Caco-2 (cell line): ENCODE results near the gene MSRB3. TPM values are rescaled to one million over a fixed set of nuclear protein-coding genes. Genes with fewer than 3 reads are reported as not detected.
"Not testable (repeated sequence)": the region's sequence is repeated elsewhere in the genome, so short reads cannot be mapped to it uniquely, and the experiment has no call there.

Experiments
- BruUV-seq: library from RNA; stranded (reverse); fragments of 400-500 nt; replicated peaks from 2 replicates; lab custom pipeline; 2021; lab: Mats Ljungman, UMichigan
- CTCF ChIA-PET: fragments of 300-600 bp; sonication (Branson Sonifier 250); formaldehyde crosslinking; loops from one replicate; lab custom pipeline; 2022; ENCODE audit warnings: antibody characterized with exemption; lab: Charles Lee
- POLR2A ChIA-PET: fragments of 300-600 bp; sonication (Branson Sonifier 250); formaldehyde crosslinking; loops from one replicate; lab custom pipeline; 2022; ENCODE audit warnings: antibody characterized with exemption; lab: Charles Lee
- DNase-seq, 2 experiments: peaks; one replicate each; pipeline versions ENCODE4 v3.0.0 to v3.0.0-alpha.2; 2020 to 2022
- H3K27me3 ChIP-seq: replicated peaks from 2 replicates; pipeline ENCODE4 v1.6.0; 2011; ENCODE audit warnings: low read length; ENCODE audit not compliant: control insufficient read depth, insufficient read depth
- H3K36me3 ChIP-seq: 2 replicates; pipeline ENCODE4 v1.5.1; 2011; ENCODE audit warnings: low read length; ENCODE audit not compliant: control insufficient read depth, insufficient read depth
- H3K4me1 ChIP-seq: fragments of 250-450 bp; sonication (Bioruptor Pico); 2 replicates; pipeline ENCODE4 v1.5.1; 2020; ENCODE audit warnings: mild to moderate bottlenecking
- H3K4me3 ChIP-seq: 2 replicates; pipeline ENCODE4 v1.5.1; 2011; ENCODE audit warnings: low read depth, mild to moderate bottlenecking, control low read depth, low read length
- H3K9me3 ChIP-seq: fragments of 250-450 bp; sonication (Bioruptor Pico); 2 replicates; pipeline ENCODE4 v1.5.1; 2020; ENCODE audit warnings: mild to moderate bottlenecking, moderate library complexity
- H3K27ac Mint-ChIP-seq: one replicate; pipeline ENCODE4 v1.8.0; 2022; ENCODE audit warnings: mixed read lengths; ENCODE audit not compliant: unreplicated experiment
- H3K27me3 Mint-ChIP-seq: one replicate; pipeline ENCODE4 v1.8.0; 2022; ENCODE audit warnings: mixed read lengths; ENCODE audit not compliant: insufficient read depth, unreplicated experiment
- H3K36me3 Mint-ChIP-seq: one replicate; pipeline ENCODE4 v1.8.0; 2022; ENCODE audit warnings: mild to moderate bottlenecking, mixed read lengths; ENCODE audit not compliant: insufficient read depth, unreplicated experiment
- H3K4me1 Mint-ChIP-seq: one replicate; pipeline ENCODE4 v1.8.0; 2022; ENCODE audit warnings: low read depth, mixed read lengths; ENCODE audit not compliant: unreplicated experiment
- H3K4me3 Mint-ChIP-seq: one replicate; pipeline ENCODE4 v1.8.0; 2022; ENCODE audit warnings: mild to moderate bottlenecking, moderate library complexity, mixed read lengths; ENCODE audit not compliant: unreplicated experiment
- H3K9me3 Mint-ChIP-seq: one replicate; pipeline ENCODE4 v1.8.0; 2022; ENCODE audit warnings: mixed read lengths; ENCODE audit not compliant: unreplicated experiment
- intact Hi-C: fragments of 100-400 bp; cut with micrococcal nuclease; formaldehyde crosslinking; loops from one replicate; pipeline ENCODE4 v1.10.0; 2022; ENCODE audit not compliant: unreplicated experiment
- total RNA-seq: library from RNA; stranded (reverse); gene quantifications from 2 replicates; pipeline ENCODE4 v1.2.3, GENCODE V29; 2022
- TF ChIP-seq, protein P1 (sequence below), 2 experiments: fragments of 200-600 bp in 1 of 2; IDR thresholded peaks; 1 replicate in 1 of 2; 2 replicates in 1 of 2; pipeline versions ENCODE4 v1.5.1 to v1.8.0; 2011 to 2022; ENCODE audit warnings: antibody characterized with exemption in 1 of 2, control low read depth in 1 of 2, inconsistent platforms in 1 of 2, low read depth in 1 of 2, low read length in 1 of 2, mild to moderate bottlenecking in 1 of 2, moderate library complexity in 1 of 2; ENCODE audit not compliant: insufficient read depth in 1 of 2, severe bottlenecking in 1 of 2, unreplicated experiment in 1 of 2

MSRB3 gene
- total RNA-seq, 1 experiment from 2014 or later, result 7.7 TPM

DNA sequence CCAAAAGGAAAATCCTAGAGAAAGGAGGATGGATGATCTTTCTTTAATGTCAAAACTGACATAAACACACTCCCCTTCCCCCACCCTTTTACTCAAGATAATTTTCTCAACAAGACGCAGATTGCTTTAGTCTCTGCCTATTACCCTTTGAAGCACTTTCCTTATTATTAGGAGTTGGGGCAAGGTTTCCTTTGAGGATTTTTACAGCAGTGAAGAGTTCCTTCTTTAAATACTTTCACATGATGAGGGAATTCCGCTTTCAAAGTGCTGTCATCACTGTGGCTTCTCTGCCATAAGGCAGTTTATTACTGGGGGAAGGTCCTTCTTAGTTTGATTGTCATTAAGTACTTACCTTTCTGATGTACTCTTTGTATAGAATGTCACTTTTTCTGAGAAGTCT lies 172.1 kb downstream of the MSRB3 start:
- Mint-ChIP-seq H3K4me3 (no peak overlapping the region), H3K27ac (no peak overlapping the region), H3K36me3 (no peaks in the 10 kb centered on the region), H3K4me1 (peaks cover 8% of the 10 kb centered on the region), H3K9me3 (no peaks in the 10 kb centered on the region), H3K27me3 (no peaks in the 10 kb centered on the region)
- ChIA-PET CTCF (no interaction called here), POLR2A (no interaction called here)
- TF ChIP-seq, protein P1, sequence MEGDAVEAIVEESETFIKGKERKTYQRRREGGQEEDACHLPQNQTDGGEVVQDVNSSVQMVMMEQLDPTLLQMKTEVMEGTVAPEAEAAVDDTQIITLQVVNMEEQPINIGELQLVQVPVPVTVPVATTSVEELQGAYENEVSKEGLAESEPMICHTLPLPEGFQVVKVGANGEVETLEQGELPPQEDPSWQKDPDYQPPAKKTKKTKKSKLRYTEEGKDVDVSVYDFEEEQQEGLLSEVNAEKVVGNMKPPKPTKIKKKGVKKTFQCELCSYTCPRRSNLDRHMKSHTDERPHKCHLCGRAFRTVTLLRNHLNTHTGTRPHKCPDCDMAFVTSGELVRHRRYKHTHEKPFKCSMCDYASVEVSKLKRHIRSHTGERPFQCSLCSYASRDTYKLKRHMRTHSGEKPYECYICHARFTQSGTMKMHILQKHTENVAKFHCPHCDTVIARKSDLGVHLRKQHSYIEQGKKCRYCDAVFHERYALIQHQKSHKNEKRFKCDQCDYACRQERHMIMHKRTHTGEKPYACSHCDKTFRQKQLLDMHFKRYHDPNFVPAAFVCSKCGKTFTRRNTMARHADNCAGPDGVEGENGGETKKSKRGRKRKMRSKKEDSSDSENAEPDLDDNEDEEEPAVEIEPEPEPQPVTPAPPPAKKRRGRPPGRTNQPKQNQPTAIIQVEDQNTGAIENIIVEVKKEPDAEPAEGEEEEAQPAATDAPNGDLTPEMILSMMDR (IDR thresholded peaks at IDR 0.05; ENCODE audit: insufficient read depth in 1 of 2, low read depth in 1 of 2, low read length in 1 of 2, severe bottlenecking in 1 of 2, unreplicated experiment in 1 of 2), result no peak
- H3K4me1 ChIP-seq, result peaks cover 5% of the 10 kb centered on the region; the same call in 1 of the 2 replicates
- no peaks in the 10 kb centered on the region for H3K9me3 ChIP-seq
- no peaks in the 10 kb centered on the region for H3K36me3 ChIP-seq
- no peaks in the 10 kb centered on the region for H3K27me3 ChIP-seq
- no peak overlapping the region for H3K4me3 ChIP-seq
- intact Hi-C loops, result no loop called here
- BruUV-seq, result no TSS peak
- DNase-seq, result no peak

GRCh38 chr12:65454115-65454787 lies 175.8 kb downstream of the MSRB3 start:
- Histone ChIP-seq H3K36me3 (no peaks in the 10 kb centered on the region), H3K4me3 (no peak overlapping the region), H3K9me3 (no peaks in the 10 kb centered on the region), H3K4me1 (peaks cover 5% of the 10 kb centered on the region; the same call in 1 of the 2 replicates), H3K27me3 (no peaks in the 10 kb centered on the region)
- Mint-ChIP-seq H3K27ac (no peak overlapping the region), H3K4me3 (no peak overlapping the region), H3K36me3 (no peaks in the 10 kb centered on the region), H3K27me3 (no peaks in the 10 kb centered on the region), H3K4me1 (peaks cover 8% of the 10 kb centered on the region), H3K9me3 (no peaks in the 10 kb centered on the region)
- ChIA-PET POLR2A (no interaction called here), CTCF (no interaction called here)
- BruUV-seq, result no TSS peak
- DNase-seq, result no peak
- intact Hi-C loops, result no loop called here
- TF ChIP-seq, protein P1 (IDR thresholded peaks at IDR 0.05; ENCODE audit: insufficient read depth in 1 of 2, low read depth in 1 of 2, low read length in 1 of 2, severe bottlenecking in 1 of 2, unreplicated experiment in 1 of 2), result no peak

DNA sequence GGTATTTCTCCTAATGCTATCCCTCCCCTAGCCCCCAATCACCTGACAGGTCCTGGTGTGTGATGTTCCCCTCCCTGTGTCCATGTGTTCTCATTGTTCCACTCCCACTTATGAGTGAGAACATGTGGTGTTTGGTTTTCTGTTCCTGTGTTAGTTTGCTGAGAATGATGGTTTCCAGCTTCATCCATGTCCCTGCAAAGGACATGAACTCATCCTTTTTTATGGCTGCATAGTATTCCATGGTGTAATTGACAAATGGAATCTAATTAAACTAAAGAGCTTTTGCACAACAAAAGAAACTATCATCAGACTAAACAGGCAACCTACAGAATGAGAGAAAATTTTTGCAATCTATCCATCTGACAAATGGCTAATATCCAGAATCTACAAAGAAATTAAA lies 178.9 kb downstream of the MSRB3 start:
- H3K9me3 Mint-ChIP-seq, H3K36me3 ChIP-seq, H3K9me3 ChIP-seq, DNase-seq, H3K4me3 Mint-ChIP-seq, intact Hi-C loops, H3K27me3 Mint-ChIP-seq, H3K36me3 Mint-ChIP-seq, H3K4me1 Mint-ChIP-seq, H3K27ac Mint-ChIP-seq, POLR2A ChIA-PET, CTCF ChIA-PET, BruUV-seq, H3K4me3 ChIP-seq, H3K4me1 ChIP-seq, H3K27me3 ChIP-seq: not testable (repeated sequence)
